ENCODE results near the gene MYO5C.

DNA sequence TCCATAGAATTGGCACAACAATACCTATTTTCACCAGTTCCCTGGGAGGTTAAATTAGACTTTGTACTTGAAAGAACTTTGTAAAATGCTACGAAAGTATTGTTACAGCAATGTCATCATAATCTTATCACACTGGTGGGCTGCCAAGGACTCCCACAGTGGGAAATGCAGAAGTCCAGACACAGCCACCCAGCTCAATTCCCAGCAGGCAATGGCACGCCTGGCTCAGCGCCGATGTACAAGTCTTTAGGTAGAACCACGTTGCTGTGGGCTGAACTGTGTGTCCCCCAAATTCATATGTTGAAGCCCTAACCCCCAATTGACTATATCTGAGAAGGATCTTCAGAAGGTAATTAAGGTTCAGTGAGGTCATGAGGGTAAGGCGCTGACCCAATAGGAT lies 12.3 kb downstream of the MYO5C start:
- TF ChIP-seq, protein P1, sequence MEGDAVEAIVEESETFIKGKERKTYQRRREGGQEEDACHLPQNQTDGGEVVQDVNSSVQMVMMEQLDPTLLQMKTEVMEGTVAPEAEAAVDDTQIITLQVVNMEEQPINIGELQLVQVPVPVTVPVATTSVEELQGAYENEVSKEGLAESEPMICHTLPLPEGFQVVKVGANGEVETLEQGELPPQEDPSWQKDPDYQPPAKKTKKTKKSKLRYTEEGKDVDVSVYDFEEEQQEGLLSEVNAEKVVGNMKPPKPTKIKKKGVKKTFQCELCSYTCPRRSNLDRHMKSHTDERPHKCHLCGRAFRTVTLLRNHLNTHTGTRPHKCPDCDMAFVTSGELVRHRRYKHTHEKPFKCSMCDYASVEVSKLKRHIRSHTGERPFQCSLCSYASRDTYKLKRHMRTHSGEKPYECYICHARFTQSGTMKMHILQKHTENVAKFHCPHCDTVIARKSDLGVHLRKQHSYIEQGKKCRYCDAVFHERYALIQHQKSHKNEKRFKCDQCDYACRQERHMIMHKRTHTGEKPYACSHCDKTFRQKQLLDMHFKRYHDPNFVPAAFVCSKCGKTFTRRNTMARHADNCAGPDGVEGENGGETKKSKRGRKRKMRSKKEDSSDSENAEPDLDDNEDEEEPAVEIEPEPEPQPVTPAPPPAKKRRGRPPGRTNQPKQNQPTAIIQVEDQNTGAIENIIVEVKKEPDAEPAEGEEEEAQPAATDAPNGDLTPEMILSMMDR (IDR thresholded peaks at IDR 0.05 in 2 of 3, conservative IDR thresholded peaks at IDR 0.05 in 1 of 3; ENCODE audit: control insufficient read depth in 2 of 3, extremely low read depth in 1 of 3, insufficient read depth in 1 of 3, low read depth in 3 of 3, low read length in 3 of 3), result no peak
- TF ChIP-seq, protein P2, sequence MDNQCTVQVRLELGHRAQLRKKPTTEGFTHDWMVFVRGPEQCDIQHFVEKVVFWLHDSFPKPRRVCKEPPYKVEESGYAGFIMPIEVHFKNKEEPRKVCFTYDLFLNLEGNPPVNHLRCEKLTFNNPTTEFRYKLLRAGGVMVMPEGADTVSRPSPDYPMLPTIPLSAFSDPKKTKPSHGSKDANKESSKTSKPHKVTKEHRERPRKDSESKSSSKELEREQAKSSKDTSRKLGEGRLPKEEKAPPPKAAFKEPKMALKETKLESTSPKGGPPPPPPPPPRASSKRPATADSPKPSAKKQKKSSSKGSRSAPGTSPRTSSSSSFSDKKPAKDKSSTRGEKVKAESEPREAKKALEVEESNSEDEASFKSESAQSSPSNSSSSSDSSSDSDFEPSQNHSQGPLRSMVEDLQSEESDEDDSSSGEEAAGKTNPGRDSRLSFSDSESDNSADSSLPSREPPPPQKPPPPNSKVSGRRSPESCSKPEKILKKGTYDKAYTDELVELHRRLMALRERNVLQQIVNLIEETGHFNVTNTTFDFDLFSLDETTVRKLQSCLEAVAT (IDR thresholded peaks at IDR 0.05), result no peak

Data from GM12878 (cell line).